Measurements from ENCODE around the gene SCLY. TPM values are rescaled to one million over a fixed set of nuclear protein-coding genes. Genes with fewer than 3 reads are reported as not detected.

SCLY gene
- total RNA-seq, 1 experiment from 2014 or later: 28.7 TPM

DNA sequence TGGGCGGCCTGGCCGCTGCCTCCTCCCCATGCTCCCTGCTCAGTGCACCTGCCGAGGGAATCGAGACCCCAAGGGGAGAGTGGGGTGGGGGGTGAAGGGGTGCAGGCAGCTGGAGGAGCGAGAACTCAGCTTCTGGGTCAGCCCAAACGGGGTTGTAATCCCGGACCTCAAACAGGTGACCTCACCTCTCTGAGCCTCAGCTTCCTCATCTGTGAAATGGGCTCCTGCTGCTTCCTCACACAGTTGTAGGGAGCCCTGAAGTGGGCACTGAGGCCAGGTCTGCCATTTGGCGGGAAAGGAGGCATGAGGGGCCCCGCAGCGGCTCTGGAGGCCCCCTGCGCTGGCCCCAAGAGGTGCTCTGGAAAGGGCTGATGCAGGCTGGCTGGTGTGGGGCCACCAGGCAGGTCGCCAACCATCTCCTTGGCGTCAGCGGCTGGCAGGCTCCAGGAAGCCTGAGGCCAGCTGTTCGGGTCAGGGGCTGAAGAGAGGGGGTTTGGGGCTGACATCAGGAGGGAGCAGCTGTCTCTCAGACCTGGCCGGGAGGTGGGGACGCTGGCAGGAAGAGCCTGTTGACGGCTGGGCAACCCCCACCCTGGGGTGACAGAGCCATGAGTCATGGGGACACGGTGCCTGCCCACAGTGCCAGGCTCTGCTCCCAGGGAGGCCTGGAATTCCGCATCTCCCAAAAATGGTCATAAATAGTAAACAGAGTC lies 82.6 kb downstream of the SCLY start (continued):
- no peak for TF ChIP-seq RAD21 (IDR thresholded peaks at IDR 0.05; ENCODE audit: low read depth)
- TF ChIP-seq, protein P1, sequence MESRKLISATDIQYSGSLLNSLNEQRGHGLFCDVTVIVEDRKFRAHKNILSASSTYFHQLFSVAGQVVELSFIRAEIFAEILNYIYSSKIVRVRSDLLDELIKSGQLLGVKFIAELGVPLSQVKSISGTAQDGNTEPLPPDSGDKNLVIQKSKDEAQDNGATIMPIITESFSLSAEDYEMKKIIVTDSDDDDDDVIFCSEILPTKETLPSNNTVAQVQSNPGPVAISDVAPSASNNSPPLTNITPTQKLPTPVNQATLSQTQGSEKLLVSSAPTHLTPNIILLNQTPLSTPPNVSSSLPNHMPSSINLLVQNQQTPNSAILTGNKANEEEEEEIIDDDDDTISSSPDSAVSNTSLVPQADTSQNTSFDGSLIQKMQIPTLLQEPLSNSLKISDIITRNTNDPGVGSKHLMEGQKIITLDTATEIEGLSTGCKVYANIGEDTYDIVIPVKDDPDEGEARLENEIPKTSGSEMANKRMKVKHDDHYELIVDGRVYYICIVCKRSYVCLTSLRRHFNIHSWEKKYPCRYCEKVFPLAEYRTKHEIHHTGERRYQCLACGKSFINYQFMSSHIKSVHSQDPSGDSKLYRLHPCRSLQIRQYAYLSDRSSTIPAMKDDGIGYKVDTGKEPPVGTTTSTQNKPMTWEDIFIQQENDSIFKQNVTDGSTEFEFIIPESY (IDR thresholded peaks at IDR 0.05; ENCODE audit: extremely low read depth, insufficient replicate concordance, low read length): peak; percentile 53

GRCh38 chr2:238144262-238144661 lies 83.5 kb downstream of the SCLY start:
- ChIA-PET POLR2A (no interaction called here), RAD21 (ENCODE audit: low non-redundant PET in 1 of 2, low total read pairs in 2 of 2, uncharacterized antibody in 2 of 2, unreplicated experiment in 2 of 2) (no interaction called here), CTCF (no interaction called here)
- Histone ChIP-seq H3K9me3 (ENCODE audit: control insufficient read depth in 1 of 2, insufficient read depth in 1 of 2, low read depth in 1 of 2, low read length in 2 of 2) (no peaks in the 10 kb centered on the region), H4K20me1 (ENCODE audit: insufficient read depth) (no peaks in the 10 kb centered on the region), H3K4me1 (ENCODE audit: control insufficient read depth in 1 of 2, insufficient read depth in 2 of 2, low read length in 2 of 2) (peaks cover 39 to 71% of the 10 kb centered on the region in 2 experiments), H3K4me3 (replicated peaks in 1 of 2; ENCODE audit: low read depth in 1 of 2, low read length in 2 of 2) (no peak overlapping the region), H3K27me3 (ENCODE audit: insufficient read depth, low read length) (no peaks in the 10 kb centered on the region), H3K9me2 (ENCODE audit: insufficient read depth) (no peaks in the 10 kb centered on the region), H3K36me3 (ENCODE audit: control insufficient read depth in 1 of 2, insufficient read depth in 2 of 2, low read length in 2 of 2) (no peaks in the 10 kb centered on the region), H3K27ac (ENCODE audit: low read depth, low read length) (no peak overlapping the region), H3K9ac (ENCODE audit: low read length) (peak overlapping the region; percentile 24; the same call in 1 of the 2 replicates), H2AFZ (ENCODE audit: low read depth, low read length, poor library complexity, severe bottlenecking) (no peak overlapping the region), H3K4me2 (ENCODE audit: low read length) (peak overlapping the region; percentile 76), H3K79me2 (ENCODE audit: insufficient read depth, low read length) (no peaks in the 10 kb centered on the region)
- ATAC-seq (no peak), DNase-seq (ENCODE audit: low read depth, low spot score) (no peak)
- intact Hi-C loops (cut with micrococcal nuclease): no loop called here
- BruUV-seq (replicated peaks): no TSS peak
- no peak for TF ChIP-seq REST (IDR thresholded peaks at IDR 0.05; ENCODE audit: low read depth)
- TF ChIP-seq FOSL1 (IDR thresholded peaks at IDR 0.05; ENCODE audit: low read depth): no peak
- TF ChIP-seq EZH2 (IDR thresholded peaks at IDR 0.05): no peak
- TF ChIP-seq, protein P1 (IDR thresholded peaks at IDR 0.05; ENCODE audit: extremely low read depth, insufficient replicate concordance, low read length): no peak
- TF ChIP-seq POLR2A (IDR thresholded peaks at IDR 0.05; ENCODE audit: borderline replicate concordance, extremely low read depth, insufficient read depth, insufficient read length): no peak
- TF ChIP-seq, protein P2, sequence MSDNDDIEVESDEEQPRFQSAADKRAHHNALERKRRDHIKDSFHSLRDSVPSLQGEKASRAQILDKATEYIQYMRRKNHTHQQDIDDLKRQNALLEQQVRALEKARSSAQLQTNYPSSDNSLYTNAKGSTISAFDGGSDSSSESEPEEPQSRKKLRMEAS (IDR thresholded peaks at IDR 0.05): no peak
- no peak for TF ChIP-seq SRF (IDR thresholded peaks at IDR 0.05; ENCODE audit: low read depth)
- TF ChIP-seq ZNF274 (IDR thresholded peaks at IDR 0.05; ENCODE audit: low read depth, low read length): no peak
- TF ChIP-seq CEBPB (IDR thresholded peaks at IDR 0.05; ENCODE audit: low read depth): no peak
- no peak for TF ChIP-seq TCF7L2 (IDR thresholded peaks at IDR 0.05; ENCODE audit: borderline replicate concordance, extremely low read depth, insufficient read depth, insufficient read length)
- no peak for TF ChIP-seq EZH2phosphoT487 (IDR thresholded peaks at IDR 0.05; ENCODE audit: borderline replicate concordance)
- no peak for TF ChIP-seq EGR1 (IDR thresholded peaks at IDR 0.05; ENCODE audit: low read depth)
- TF ChIP-seq POLR2AphosphoS5 (IDR thresholded peaks at IDR 0.05; ENCODE audit: low read depth, low read length): no peak
- TF ChIP-seq RAD21 (IDR thresholded peaks at IDR 0.05; ENCODE audit: low read depth): no peak
- TF ChIP-seq, protein P3, sequence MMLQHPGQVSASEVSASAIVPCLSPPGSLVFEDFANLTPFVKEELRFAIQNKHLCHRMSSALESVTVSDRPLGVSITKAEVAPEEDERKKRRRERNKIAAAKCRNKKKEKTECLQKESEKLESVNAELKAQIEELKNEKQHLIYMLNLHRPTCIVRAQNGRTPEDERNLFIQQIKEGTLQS (IDR thresholded peaks at IDR 0.05): no peak
- no peak for TF ChIP-seq YY1 (IDR thresholded peaks at IDR 0.05; ENCODE audit: extremely low read depth, insufficient replicate concordance, low read depth, low read length)
- no peak for TF ChIP-seq JUND (IDR thresholded peaks at IDR 0.05)
